ENCODE results near the gene NLRP5.
A peak's percentile ranks its signal among the peaks of the same experiment; 100 is the strongest.
"Not testable (repeated sequence)": the region's sequence is repeated elsewhere in the genome, so short reads cannot be mapped to it uniquely, and the experiment has no call there.

NLRP5 gene

DNA sequence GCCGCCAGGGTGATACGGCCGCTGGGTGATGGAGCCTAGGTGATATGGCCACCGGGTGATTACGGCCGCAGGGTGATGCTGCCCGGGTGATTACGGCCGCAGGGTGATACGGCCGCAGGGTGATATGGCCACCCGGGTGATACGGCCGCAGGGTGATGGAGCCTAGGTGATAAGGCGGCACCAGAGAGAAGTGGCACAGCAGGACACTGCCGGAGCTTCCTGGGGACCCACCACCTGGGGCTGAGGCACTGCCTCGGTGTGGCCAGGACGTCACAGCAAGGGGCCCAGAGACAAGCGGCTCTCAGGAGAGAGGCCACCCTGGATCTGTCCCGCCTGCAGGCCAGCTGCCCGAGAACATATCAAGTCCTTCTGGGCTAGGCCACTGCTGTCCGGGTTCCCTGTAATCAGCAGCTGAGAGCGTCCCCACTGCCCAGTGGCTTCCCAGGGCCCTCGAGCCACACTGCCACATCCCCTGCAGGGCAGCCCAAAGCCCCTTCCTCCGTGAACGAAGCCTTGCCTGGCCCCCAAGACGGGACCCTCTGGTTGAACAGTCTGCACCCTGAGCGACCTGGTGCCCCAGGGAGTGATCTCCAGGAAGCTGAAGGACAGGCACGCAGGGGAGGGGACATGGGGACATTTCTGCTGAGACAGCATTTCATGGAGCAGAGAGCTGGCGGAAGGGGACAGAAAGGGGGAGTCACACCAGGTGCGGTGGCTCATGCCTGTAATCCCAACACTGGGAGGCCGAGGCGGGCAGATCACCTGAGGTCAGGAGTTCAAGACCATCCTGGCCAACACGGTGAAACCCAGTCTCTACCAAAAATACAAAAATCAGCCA is 112.4 kb downstream of the NLRP5 start:
- no peak for DNase-seq (ENCODE audit: low spot score)

GRCh38 chr19:56099638-56100539 is 113.3 kb downstream of the NLRP5 start:
- DNase-seq (ENCODE audit: low spot score), result no peak

GRCh38 chr19:56101095-56101494 is 114.5 kb downstream of the NLRP5 start:
- DNase-seq (ENCODE audit: low spot score), result no peak

GRCh38 chr19:56101746-56102535 is 115.4 kb downstream of the NLRP5 start:
- DNase-seq (ENCODE audit: low spot score), result no peak

GRCh38 chr19:56103027-56103614 is 116.5 kb downstream of the NLRP5 start:
- DNase-seq (ENCODE audit: low spot score), result no peak

DNA sequence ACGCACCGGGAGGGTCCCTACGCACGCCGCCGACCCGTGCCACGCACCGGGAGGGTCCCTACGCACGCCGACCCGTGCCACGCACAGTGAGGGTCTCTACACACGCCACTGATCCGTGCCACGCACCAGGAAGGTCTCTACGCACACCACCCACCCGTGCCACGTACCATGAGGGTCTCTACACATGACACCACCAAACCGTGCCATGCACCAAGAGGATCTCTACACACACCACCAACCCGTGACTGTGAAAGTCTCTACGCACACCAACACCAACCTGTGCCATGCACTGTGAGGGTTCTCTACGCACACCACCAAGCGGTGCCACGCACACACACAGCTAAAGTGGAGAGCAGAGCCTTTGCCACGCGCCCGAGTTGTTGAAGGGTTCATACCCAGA is 117.8 kb downstream of the NLRP5 start:
- DNase-seq (ENCODE audit: low spot score), result no peak

- DNase-seq (ENCODE audit: low spot score), result peak; percentile 34
These were observed 118.6 kb downstream of the NLRP5 start for GRCh38 chr19:56105090-56105701.

DNA sequence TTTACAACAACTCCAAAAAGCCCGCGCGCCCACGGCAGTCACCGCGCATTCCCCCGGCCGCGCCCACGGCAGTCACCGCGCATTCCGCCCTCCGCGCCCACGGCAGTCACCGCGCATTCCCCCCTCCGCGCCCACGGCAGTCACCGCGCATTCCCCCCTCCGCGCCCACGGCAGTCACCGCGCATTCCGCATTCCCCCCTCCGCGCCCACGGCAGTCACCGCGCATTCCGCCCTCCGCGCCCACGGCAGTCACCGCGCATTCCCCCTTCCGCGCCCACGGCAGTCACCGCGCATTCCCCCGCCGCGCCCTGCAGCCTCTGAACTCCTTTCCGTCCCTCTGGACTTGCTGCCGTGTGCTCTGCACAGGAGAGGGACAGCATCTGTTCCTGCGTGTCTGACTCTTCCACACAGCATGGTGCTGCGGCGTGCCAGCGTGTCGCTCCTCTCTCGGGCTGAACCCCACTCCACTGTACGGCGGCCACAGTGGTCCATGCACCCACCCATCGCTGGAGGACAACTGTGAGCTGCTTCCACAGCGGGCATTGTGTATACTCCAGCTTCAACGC is 119.3 kb downstream of the NLRP5 start:
- DNase-seq (ENCODE audit: low spot score), result not testable (repeated sequence)

DNA sequence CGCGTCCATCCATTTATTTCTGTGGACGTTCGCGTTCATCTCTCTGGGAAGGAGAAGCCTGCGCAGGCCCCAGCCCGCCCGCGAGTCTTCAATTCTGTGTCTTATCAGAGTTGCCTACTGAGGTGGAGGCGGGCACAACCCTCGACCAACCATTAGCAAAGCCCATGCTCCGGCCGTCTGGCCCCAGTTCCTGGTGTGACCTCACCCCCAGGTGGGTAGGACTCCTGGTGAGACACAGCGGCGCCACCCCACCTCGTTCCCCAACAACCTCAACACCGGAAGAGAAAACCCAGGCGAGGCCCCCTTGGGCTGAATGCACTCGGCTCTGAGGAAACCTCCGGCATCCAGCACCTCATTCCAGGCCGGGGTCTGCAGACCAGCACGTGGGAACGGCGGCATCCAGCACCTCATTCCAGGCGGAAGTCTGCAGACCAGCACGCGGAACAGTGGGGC is 119.8 kb downstream of the NLRP5 start:
- no peak for DNase-seq (ENCODE audit: low spot score)

- no peak for DNase-seq (ENCODE audit: low spot score)
These were observed 120.4 kb downstream of the NLRP5 start for GRCh38 chr19:56106993-56107392.

- no peak for DNase-seq (ENCODE audit: low spot score)
These were observed 121.2 kb downstream of the NLRP5 start for GRCh38 chr19:56107626-56108351.

DNA sequence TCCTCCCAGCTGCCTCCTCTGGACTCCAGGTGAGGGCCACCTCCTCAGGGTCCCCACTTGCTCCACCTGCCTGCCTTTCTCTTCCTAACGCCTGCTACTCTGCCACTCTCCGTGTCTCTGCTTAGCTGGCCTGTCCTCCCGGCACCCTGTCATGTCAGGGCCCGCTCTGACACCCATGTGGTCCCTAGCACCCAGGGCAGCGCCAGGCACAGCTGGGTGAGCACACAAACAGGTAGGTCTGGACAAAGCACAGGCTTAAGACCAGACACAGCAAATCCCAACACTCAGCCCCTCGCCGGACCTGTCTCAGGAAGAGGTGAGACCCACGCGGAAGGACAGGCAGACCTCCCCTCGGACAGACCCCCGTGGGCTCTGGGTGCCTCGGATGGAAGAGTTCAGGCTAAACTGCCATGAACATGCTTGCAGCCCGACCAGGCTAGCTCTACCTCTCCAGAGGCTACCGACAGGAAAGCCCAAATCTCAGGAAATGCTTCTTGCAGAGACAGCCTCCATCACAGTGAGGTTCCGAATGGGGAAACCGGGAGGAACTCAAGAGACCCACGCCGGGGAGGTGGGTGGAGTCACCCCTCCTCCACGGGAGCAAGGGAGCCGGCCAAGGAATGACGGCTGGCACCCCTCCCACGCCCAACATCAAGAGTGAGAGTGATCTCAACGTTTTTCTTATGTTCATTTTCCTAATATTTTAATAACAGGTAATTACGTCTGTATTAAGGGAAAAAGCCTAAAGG is 122.0 kb downstream of the NLRP5 start:
- DNase-seq (ENCODE audit: low spot score), result no peak

DNA sequence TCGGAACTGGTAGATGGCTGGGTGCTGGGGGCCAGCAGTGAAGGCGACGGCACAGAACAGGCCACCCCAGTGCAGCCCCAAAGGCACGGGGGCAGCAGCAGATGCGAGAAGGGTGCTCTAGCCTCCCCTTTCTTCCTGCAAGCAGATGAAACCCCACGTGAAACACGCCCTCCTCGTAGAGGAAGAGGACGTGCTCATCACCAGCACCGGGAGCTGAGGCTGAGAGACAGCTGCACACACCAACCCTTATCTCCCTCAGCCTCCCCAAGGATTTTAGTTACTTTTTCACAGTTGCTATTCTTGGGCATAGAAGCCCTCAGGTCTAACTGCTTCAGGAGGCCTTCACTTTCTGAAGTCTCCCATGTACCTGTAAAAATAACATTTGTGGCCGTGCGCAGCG is 122.7 kb downstream of the NLRP5 start:
- DNase-seq (ENCODE audit: low spot score), result no peak

DNA sequence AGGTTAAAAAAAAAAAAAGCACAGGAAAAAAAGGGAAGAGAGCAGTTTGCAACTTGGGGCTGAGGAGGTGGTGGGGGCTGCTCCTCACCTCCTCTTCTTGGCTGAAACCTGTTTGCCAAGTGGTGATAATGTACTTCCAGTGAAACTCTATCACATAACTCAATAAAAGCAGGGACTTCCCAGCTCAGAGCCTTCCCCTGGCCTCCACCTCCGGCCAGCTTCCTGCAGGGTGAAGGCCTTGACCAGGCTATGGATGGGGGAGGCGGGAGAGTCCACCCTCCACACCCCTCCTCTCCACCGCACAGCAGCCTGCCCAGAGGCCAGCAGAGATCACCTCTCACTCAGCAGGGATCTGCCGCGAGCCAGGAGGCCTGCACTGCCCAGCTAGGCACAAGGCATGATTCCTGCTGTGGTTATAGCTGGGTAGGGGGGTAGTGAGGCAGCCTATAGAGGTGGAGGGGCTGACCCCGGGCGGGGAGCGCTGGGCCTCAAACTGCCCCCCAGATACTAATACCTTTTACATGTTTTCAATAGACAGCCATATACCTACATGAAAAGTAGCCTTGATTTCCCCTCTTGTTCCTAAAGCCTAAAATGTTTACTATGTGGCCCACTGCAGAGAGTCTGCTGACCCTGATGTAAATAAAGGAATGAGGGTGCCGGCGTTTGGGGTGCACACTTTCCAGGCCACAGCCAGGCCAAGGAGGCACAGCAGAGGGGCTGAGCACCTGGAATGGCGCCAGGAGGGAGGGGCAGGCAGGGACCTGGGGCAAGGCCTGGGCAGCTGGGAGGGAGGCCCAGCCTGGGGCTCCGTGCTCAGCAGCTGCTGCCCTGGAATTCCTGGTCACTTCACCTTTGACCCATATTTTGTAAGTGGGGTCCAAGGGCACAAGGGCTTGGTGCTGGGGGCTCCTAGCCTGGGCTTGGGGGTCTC is 124.2 kb downstream of the NLRP5 start:
- DNase-seq (ENCODE audit: low spot score), result no peak

All from hepatic stellate cell (primary cell).